SKM-1 (cell line): Measurements from ENCODE around the gene DCAF8L1.
"Not testable (repeated sequence)": the region's sequence is repeated elsewhere in the genome, so short reads cannot be mapped to it uniquely, and the experiment has no call there.

ENCODE experiments used
- DNase-seq: peaks from one replicate; lab custom pipeline; 2025; ENCODE audit not compliant: unreplicated experiment; lab: John Stamatoyannopoulos, UW

Gene DCAF8L1

GRCh38 chrX:27981349-27981748, at the start of gene DCAF8L1:
Gene DCAF8L1 (minus strand): TSS chrX:27981449. CDS start chrX:27981334, 115 bp downstream.
- no peak for DNase-seq

GRCh38 chrX:28022371-28022770, 41.1 kb upstream of the DCAF8L1 start:
- no peak for DNase-seq

- peak; percentile 18 for DNase-seq
These were observed 35.6 kb upstream of the DCAF8L1 start for GRCh38 chrX:28016823-28017222.

GRCh38 chrX:28015993-28016392, 34.7 kb upstream of the DCAF8L1 start:
- DNase-seq = no peak

- no peak for DNase-seq
These were observed 29.6 kb upstream of the DCAF8L1 start for GRCh38 chrX:28010875-28011274.

- no peak for DNase-seq
These were observed 17.4 kb upstream of the DCAF8L1 start for GRCh38 chrX:27998666-27999065.

- no peak for DNase-seq
These were observed 16.4 kb upstream of the DCAF8L1 start for GRCh38 chrX:27997622-27998021.

- DNase-seq = no peak
These were observed 14.9 kb upstream of the DCAF8L1 start for GRCh38 chrX:27996132-27996531.

GRCh38 chrX:27995611-27996010, 14.4 kb upstream of the DCAF8L1 start:
- DNase-seq = no peak

- DNase-seq = no peak
These were observed 6.8 kb upstream of the DCAF8L1 start for GRCh38 chrX:27987862-27988646.

- not testable (repeated sequence) for DNase-seq
These were observed 4.3 kb downstream of the DCAF8L1 start for GRCh38 chrX:27976934-27977333.

GRCh38 chrX:27976284-27976683, 5.0 kb downstream of the DCAF8L1 start:
- no peak for DNase-seq

GRCh38 chrX:27968878-27969277, 12.4 kb downstream of the DCAF8L1 start:
- DNase-seq = no peak

GRCh38 chrX:27968352-27968751, 12.9 kb downstream of the DCAF8L1 start:
- no peak for DNase-seq

- DNase-seq = no peak
These were observed 14.3 kb downstream of the DCAF8L1 start for GRCh38 chrX:27966955-27967354.

- no peak for DNase-seq
These were observed 14.8 kb downstream of the DCAF8L1 start for GRCh38 chrX:27966492-27966891.

GRCh38 chrX:27965348-27965747, 15.9 kb downstream of the DCAF8L1 start:
- DNase-seq = not testable (repeated sequence)

- DNase-seq = no peak
These were observed 16.8 kb downstream of the DCAF8L1 start for GRCh38 chrX:27964432-27964831.

- DNase-seq = not testable (repeated sequence)
These were observed 20.8 kb downstream of the DCAF8L1 start for GRCh38 chrX:27960410-27960809.

GRCh38 chrX:27953171-27953570, 28.1 kb downstream of the DCAF8L1 start:
- DNase-seq = peak; percentile 5

GRCh38 chrX:27933361-27933760, 47.9 kb downstream of the DCAF8L1 start:
- no peak for DNase-seq
